ENCODE data around the gene SPATA21.

GRCh38 chr1:16374266-16374665, 63.0 kb downstream of the SPATA21 start:
- TF ChIP-seq RELA (CRISPR knock-in tag; IDR thresholded peaks at IDR 0.05; ENCODE audit: borderline replicate concordance) (no peak), NR1H2 (CRISPR knock-in tag; IDR thresholded peaks at IDR 0.05) (no peak), CREM (CRISPR knock-in tag; IDR thresholded peaks at IDR 0.05) (no peak), TEAD1 (CRISPR knock-in tag; IDR thresholded peaks at IDR 0.05) (no peak), ZNF396 (CRISPR knock-in tag; IDR thresholded peaks at IDR 0.05; ENCODE audit: borderline replicate concordance) (no peak), FOXP1 (CRISPR knock-in tag; IDR thresholded peaks at IDR 0.05; ENCODE audit: borderline replicate concordance) (no peak), NFE2L1 (CRISPR knock-in tag; IDR thresholded peaks at IDR 0.05) (no peak), HMGA2 (CRISPR knock-in tag; IDR thresholded peaks at IDR 0.05) (no peak), ELF4 (CRISPR knock-in tag; IDR thresholded peaks at IDR 0.05; ENCODE audit: low read depth) (no peak)
- TF ChIP-seq, protein P1, sequence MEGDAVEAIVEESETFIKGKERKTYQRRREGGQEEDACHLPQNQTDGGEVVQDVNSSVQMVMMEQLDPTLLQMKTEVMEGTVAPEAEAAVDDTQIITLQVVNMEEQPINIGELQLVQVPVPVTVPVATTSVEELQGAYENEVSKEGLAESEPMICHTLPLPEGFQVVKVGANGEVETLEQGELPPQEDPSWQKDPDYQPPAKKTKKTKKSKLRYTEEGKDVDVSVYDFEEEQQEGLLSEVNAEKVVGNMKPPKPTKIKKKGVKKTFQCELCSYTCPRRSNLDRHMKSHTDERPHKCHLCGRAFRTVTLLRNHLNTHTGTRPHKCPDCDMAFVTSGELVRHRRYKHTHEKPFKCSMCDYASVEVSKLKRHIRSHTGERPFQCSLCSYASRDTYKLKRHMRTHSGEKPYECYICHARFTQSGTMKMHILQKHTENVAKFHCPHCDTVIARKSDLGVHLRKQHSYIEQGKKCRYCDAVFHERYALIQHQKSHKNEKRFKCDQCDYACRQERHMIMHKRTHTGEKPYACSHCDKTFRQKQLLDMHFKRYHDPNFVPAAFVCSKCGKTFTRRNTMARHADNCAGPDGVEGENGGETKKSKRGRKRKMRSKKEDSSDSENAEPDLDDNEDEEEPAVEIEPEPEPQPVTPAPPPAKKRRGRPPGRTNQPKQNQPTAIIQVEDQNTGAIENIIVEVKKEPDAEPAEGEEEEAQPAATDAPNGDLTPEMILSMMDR (IDR thresholded peaks at IDR 0.05): no peak
- TF ChIP-seq, protein P2, sequence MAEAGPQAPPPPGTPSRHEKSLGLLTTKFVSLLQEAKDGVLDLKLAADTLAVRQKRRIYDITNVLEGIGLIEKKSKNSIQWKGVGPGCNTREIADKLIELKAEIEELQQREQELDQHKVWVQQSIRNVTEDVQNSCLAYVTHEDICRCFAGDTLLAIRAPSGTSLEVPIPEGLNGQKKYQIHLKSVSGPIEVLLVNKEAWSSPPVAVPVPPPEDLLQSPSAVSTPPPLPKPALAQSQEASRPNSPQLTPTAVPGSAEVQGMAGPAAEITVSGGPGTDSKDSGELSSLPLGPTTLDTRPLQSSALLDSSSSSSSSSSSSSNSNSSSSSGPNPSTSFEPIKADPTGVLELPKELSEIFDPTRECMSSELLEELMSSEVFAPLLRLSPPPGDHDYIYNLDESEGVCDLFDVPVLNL (CRISPR knock-in tag; IDR thresholded peaks at IDR 0.05; ENCODE audit: borderline replicate concordance, low read depth): no peak
- TF ChIP-seq, protein P3, sequence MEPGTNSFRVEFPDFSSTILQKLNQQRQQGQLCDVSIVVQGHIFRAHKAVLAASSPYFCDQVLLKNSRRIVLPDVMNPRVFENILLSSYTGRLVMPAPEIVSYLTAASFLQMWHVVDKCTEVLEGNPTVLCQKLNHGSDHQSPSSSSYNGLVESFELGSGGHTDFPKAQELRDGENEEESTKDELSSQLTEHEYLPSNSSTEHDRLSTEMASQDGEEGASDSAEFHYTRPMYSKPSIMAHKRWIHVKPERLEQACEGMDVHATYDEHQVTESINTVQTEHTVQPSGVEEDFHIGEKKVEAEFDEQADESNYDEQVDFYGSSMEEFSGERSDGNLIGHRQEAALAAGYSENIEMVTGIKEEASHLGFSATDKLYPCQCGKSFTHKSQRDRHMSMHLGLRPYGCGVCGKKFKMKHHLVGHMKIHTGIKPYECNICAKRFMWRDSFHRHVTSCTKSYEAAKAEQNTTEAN (CRISPR knock-in tag; IDR thresholded peaks at IDR 0.05): no peak
- TF ChIP-seq, protein P4, sequence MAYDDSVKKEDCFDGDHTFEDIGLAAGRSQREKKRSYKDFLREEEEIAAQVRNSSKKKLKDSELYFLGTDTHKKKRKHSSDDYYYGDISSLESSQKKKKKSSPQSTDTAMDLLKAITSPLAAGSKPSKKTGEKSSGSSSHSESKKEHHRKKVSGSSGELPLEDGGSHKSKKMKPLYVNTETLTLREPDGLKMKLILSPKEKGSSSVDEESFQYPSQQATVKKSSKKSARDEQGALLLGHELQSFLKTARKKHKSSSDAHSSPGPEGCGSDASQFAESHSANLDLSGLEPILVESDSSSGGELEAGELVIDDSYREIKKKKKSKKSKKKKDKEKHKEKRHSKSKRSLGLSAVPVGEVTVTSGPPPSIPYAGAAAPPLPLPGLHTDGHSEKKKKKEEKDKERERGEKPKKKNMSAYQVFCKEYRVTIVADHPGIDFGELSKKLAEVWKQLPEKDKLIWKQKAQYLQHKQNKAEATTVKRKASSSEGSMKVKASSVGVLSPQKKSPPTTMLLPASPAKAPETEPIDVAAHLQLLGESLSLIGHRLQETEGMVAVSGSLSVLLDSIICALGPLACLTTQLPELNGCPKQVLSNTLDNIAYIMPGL (CRISPR knock-in tag; IDR thresholded peaks at IDR 0.05): no peak

All from WTC11 (cell line).